Measurements from ENCODE around the gene MOB3A. TPM values are rescaled to one million over a fixed set of nuclear protein-coding genes. Genes with fewer than 3 reads are reported as not detected.

Gene MOB3A
- total RNA-seq, 1 donor from 2014 or later = 6.0 TPM

- H3K4me3 ChIP-seq = no peak overlapping the region
- TF ChIP-seq EZH2 (IDR thresholded peaks at IDR 0.05) (no peak), EZH2phosphoT487 (IDR thresholded peaks at IDR 0.05) (no peak), CTCF (IDR thresholded peaks at IDR 0.05) (no peak)
- no peaks in the 10 kb centered on the region for H3K79me2 ChIP-seq (ENCODE audit: low read depth)
- H3K9me3 Mint-ChIP-seq = peaks cover 8% of the 10 kb centered on the region
- peaks cover 1% of the 10 kb centered on the region for H3F3A ChIP-seq (ENCODE audit: low read depth)
- H3K27me3 Mint-ChIP-seq (ENCODE audit: insufficient read depth, low read depth) = peaks cover 9% of the 10 kb centered on the region
- H3K4me3 Mint-ChIP-seq = no peak overlapping the region
- H3K27ac Mint-ChIP-seq = no peak overlapping the region
- no peaks in the 10 kb centered on the region for H3K4me1 ChIP-seq
- H3K9me3 ChIP-seq (ENCODE audit: low read depth) = no peaks in the 10 kb centered on the region
- no peaks in the 10 kb centered on the region for H3K36me3 Mint-ChIP-seq
- H2AFZ ChIP-seq (replicated peaks) = no peak overlapping the region
- no peak overlapping the region for H3K27ac ChIP-seq
- H4K20me1 ChIP-seq (ENCODE audit: low read depth) = no peaks in the 10 kb centered on the region
- H3K36me3 ChIP-seq = no peaks in the 10 kb centered on the region
- H3K9ac ChIP-seq = no peak overlapping the region
- H3K4me2 ChIP-seq = no peak overlapping the region
- H3K27me3 ChIP-seq = no peaks in the 10 kb centered on the region
- H3K4me1 Mint-ChIP-seq = peaks cover 6% of the 10 kb centered on the region
- no peak for DNase-seq (ENCODE audit: low spot score)
Measured at GRCh38 chr19:2021453-2022140, 74.5 kb downstream of the MOB3A start.

Small RNA genes lying within 50 kb of the gene (small RNA-seq; reads per million reads assigned to genes)
- not detected for gene AC007136.1

Other genes with a start within 250 kb of the MOB3A start
- 12.8 and 38.7 TPM in 2 replicates for gene REXO1, start 247.8 kb downstream of the MOB3A start, total RNA-seq (ENCODE audit: low replicate concordance)
- gene KLF16, start 232.7 kb downstream of the MOB3A start, total RNA-seq (ENCODE audit: low replicate concordance) = 1.0 and 4.8 TPM in 2 replicates
- 20.2 and 87.0 TPM in 2 replicates for gene ABHD17A, start 210.8 kb downstream of the MOB3A start, total RNA-seq (ENCODE audit: low replicate concordance)
- 2.4 and 6.5 TPM in 2 replicates for gene ADAT3, start 190.9 kb downstream of the MOB3A start, total RNA-seq (ENCODE audit: low replicate concordance)
- 11.5 and 67.6 TPM in 2 replicates for gene SCAMP4, start 190.9 kb downstream of the MOB3A start, total RNA-seq (ENCODE audit: low replicate concordance)
- 49.6 and 161 TPM in 2 replicates for gene CSNK1G2, start 155.2 kb downstream of the MOB3A start, total RNA-seq (ENCODE audit: low replicate concordance)
- 48.8 and 148 TPM in 2 replicates for gene BTBD2, start 80.6 kb downstream of the MOB3A start, total RNA-seq (ENCODE audit: low replicate concordance)
- gene MKNK2, start 45.1 kb downstream of the MOB3A start, total RNA-seq (ENCODE audit: low replicate concordance) = 46.0 and 106 TPM in 2 replicates
- gene IZUMO4, start 589 bp upstream of the MOB3A start, total RNA-seq (ENCODE audit: low replicate concordance) = 3.7 TPM in 1 of 2 replicates, not detected in the other
- gene AP3D1, start 55.2 kb upstream of the MOB3A start, total RNA-seq (ENCODE audit: low replicate concordance) = 50.9 and 93.7 TPM in 2 replicates
- gene DOT1L, start 67.6 kb upstream of the MOB3A start, total RNA-seq (ENCODE audit: low replicate concordance) = 8.9 and 21.1 TPM in 2 replicates
- gene PLEKHJ1, start 140.0 kb upstream of the MOB3A start, total RNA-seq (ENCODE audit: low replicate concordance) = 77.6 and 145 TPM in 2 replicates
- 14.4 and 50.7 TPM in 2 replicates for gene SF3A2, start 140.5 kb upstream of the MOB3A start, total RNA-seq (ENCODE audit: low replicate concordance)
- gene AMH, start 153.0 kb upstream of the MOB3A start, total RNA-seq (ENCODE audit: low replicate concordance) = 3.5 and 22.4 TPM in 2 replicates
- gene JSRP1, start 160.1 kb upstream of the MOB3A start, total RNA-seq (ENCODE audit: low replicate concordance) = 0.12 TPM in 1 of 2 replicates, not detected in the other
- gene PEAK3, start 185.8 kb upstream of the MOB3A start, total RNA-seq (ENCODE audit: low replicate concordance) = not detected in 2 replicates
- 1.5 TPM in 1 of 2 replicates, not detected in the other for gene LINGO3, start 211.8 kb upstream of the MOB3A start, total RNA-seq (ENCODE audit: low replicate concordance)
- gene LSM7, start 232.3 kb upstream of the MOB3A start, total RNA-seq (ENCODE audit: low replicate concordance) = 183 and 317 TPM in 2 replicates
- gene SPPL2B, start 232.4 kb upstream of the MOB3A start, total RNA-seq (ENCODE audit: low replicate concordance) = 20.7 and 90.9 TPM in 2 replicates

Data from neural progenitor cell (in vitro differentiated cells).